Nucleus accumbens (tissue), 56 donors: ENCODE data around the gene ZBTB6.
"Not testable (repeated sequence)": the region's sequence is repeated elsewhere in the genome, so short reads cannot be mapped to it uniquely, and the experiment has no call there.

ENCODE experiments used
- DNase-seq, 56 donors: peaks; one replicate each; lab custom pipeline; 2025; lab: John Stamatoyannopoulos, UW

Gene ZBTB6

DNA sequence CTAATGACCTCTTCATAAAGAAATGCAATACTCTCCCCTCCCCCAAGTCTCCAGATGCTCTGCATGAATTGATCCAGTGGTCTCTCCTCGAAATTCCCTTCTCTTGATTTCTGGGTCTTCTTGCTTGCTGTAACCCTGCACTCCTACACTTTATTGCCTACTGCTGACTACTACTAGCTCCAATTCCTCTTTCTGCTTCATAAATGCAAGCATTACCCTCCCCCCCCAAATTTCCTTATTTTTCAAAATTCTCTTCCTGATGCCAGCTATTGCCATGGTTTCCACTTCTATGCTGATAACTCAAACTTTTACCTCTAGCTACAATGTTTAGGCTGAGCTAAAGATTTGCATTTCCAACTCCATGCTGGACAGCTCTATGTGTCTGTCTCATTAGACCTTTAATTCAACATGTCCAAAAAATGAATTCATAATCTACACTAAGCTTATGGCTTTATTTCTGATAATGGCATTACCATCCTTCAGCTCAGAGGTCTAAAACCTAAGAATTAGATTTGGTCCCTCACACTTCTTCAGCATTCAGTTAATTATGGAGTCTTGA is 16.8 kb upstream of the ZBTB6 start:
- DNase-seq, result no peak

DNA sequence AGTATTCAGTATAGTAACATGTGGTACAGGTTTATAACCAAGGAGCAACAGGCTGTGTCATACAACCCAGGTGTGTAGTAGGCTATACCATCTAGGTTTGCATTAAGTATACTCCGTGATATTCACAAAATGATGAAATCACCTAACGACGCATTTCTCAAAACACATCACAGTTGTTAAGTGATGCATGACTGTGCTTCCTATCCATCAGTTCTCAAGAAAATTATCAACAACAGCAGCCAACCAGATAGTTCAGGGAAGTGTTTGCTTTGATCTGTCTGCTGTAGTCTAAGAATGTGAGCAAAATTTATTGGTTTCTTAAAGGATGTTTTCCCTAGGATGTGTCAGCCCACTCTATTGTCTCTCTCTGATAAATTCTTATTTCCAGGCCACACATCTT is 10.8 kb upstream of the ZBTB6 start:
- DNase-seq, result no peak

DNA sequence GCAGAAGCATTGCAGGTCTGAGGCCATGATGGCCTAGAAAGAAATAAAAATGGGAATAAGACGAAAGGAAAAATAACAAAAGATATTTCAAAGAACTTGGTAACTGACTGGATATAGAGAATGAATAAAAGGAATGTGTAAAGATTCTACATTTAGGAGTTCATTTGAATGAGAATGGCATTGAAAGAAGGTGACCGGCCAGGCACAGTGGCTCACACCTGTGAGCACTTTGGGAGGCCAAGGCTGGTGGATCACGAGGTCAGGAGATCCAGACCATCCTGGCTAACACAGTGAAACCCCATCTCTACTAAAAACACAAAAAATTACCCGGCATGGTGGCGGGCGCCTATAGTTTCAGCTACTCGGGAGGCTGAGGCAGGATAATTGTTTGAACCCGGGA is 9.6 kb upstream of the ZBTB6 start:
- DNase-seq, result no peak

GRCh38 chr9:122918310-122918709 is 5.2 kb upstream of the ZBTB6 start:
- no peak for DNase-seq

GRCh38 chr9:122912671-122912963 is 506 bp downstream of the ZBTB6 start:
- DNase-seq, result no peak

DNA sequence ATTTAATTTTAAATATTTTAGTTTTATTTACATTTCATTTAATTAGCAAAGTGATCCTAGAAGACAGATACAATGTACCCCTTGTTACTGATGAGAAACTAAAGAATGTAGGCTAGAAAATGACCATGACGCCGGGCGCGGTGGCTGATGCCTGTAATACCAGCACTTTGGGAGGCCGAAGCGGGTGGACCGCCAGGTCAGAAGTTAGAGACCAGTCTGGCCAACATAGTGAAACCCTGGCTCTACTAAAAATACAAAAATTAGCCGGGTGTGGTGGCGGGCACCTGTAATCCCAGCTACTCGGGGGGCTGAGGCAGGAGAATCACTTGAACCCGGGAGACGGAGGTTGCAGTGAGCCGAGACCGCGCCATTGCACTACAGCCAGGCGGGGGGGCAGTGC is 7.0 kb downstream of the ZBTB6 start:
- not testable (repeated sequence) for DNase-seq

- DNase-seq, result peak; percentile 72 to 100 (median 99)
Measured at GRCh38 chr9:122904823-122905710, 8.1 kb downstream of the ZBTB6 start, which contains the start of gene RC3H2. Gene RC3H2, minus strand, starts transcription at chr9:122905359. Its CDS starts 7,850 bp downstream, at chr9:122897509.

DNA sequence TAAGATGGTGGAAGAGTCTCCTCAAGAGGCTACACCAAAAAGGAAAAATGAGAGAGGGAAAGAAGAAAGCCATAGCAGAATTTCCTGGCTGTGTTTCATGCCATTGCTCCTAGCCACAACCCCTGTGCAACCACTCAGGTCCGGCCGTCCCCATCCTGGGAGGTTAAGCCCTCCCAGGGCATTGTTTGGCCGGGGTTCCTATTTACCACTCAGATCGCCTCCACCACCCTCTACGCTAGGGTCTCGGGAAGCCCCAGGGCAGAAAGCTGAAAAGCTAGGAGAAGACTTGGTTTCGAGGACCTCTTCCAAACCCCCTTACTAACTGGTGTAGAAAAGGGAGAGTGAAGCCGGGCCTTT is 8.7 kb downstream of the ZBTB6 start:
- peak in 22 of 56 donors; percentile 17 to 60 (median 38) for DNase-seq

GRCh38 chr9:122900791-122901190 is 12.3 kb downstream of the ZBTB6 start:
- no peak for DNase-seq

DNA sequence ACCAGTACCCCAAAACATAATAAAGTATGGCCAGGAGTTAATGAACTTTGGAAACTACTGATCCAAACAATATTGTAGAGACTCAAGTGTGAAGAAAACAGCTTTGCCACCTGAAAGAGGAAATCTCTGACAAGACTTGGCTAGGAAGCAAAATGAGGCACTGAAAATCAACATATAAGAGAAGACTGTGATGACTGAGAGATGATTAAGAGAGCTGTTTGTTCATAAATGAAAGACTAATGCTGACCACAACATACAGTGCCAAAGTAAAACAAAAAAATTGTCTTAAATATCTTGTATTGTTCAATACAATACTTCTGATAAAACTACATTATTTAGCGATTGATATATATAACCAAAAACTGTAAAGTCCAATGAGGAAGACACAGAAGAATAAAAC is 15.2 kb downstream of the ZBTB6 start:
- DNase-seq, result no peak

- DNase-seq, result no peak
Measured at GRCh38 chr9:122888480-122888879, 24.6 kb downstream of the ZBTB6 start.

GRCh38 chr9:122883125-122883524 is 30.0 kb downstream of the ZBTB6 start:
- no peak for DNase-seq

GRCh38 chr9:122879443-122879842 is 33.7 kb downstream of the ZBTB6 start:
- DNase-seq, result no peak

- DNase-seq, result no peak
Measured at GRCh38 chr9:122875523-122875922, 37.6 kb downstream of the ZBTB6 start.

DNA sequence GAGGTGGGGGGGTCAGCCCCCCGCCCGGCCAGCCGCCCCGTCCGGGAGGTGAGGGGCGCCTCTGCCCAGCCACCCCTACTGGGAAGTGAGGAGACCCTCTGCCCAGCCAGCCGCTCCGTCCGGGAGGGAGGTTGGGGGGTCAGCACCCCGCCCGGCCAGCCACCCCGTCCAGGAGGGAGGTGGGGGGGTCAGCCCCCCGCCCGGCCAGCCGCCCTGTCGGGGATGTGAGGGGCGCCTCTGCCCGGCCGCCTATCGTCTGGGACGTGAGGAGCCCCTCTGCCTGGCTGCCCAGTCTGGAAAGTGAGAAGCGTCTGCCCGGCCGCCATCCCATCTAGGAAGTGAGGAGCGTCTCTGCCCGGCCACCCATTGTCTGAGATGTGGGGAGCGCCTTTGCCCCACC is 45.8 kb downstream of the ZBTB6 start:
- DNase-seq, result not testable (repeated sequence)

DNA sequence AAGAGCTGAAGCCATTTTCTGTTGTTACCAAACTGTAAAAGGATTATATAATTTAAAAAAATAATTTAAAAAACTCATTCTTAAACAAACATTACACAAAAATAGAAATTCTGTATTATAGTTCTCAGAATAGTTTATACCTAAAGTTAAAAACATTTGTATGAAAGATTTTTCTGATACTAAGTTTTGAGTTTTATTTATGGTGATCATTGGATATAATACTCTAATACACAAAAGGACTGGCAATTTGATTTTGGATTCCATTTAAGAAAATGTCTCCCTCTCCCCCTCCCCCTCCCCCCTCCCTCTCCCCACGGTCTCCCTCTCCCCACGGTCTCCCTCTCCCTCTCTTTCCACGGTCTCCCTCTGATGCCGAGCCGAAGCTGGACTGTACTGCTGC is 47.0 kb downstream of the ZBTB6 start:
- no peak for DNase-seq

GRCh38 chr9:122865300-122865699 is 47.8 kb downstream of the ZBTB6 start:
- DNase-seq, result no peak

DNA sequence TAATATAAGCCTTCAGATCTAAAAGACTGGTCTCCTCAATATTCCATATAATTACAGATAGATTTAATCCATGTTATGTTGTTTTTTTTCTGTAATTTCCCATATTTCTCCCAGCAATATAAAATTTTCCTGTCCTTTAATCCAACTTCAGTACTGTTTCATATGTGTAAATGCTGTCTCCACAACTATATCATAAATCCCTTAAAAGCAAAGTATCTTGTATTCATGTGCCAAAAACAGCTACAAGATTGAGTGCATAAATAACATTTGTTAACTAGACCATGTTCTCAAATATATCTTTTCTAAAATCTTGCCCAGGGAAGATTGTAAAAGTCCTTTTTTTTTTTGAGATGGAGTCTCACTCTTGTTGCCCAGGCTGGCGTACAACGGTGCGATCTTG is 49.7 kb downstream of the ZBTB6 start:
- no peak for DNase-seq

DNA sequence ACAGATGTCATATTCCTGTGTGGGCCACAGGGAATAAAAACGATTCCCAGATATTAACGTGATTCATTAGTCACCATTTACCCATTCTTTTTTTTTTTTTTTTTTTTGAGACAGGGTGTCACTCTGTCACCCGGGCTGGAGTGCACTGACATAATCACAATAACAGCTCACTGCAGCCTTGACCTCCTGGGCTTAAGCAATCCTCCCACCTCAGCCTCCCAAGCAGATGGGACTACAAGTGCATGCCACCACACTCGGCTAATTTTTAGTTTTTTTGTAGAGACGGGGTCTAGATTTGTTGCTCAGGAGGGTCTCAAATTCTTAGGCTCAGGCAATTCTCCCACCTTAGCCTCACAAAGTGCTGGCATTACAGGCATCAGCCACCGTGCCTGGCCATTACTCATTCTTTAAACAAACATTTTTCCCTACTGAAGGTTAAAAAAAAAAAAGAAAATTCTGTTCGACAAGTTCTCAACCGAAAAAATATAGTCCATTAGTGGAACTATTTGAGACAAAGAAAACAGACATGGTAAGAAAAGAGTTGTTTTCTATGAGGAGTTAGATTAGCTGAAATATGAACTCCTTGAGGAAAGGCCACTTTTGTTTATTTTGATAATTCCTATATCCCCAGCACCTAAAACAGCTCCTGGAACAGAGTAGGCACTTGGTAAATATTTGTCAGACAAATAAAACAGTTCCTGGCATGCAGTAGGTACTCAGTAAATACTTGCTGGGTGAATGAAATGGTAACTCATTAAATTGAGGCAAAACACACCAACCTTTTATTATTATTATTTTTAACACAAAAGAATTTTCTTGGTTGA is 52.6 kb downstream of the ZBTB6 start:
- no peak for DNase-seq
